ENCODE data around the gene S100A9. TPM values are rescaled to one million over a fixed set of nuclear protein-coding genes. Genes with fewer than 3 reads are reported as not detected.

The S100A9 gene
- not detected for total RNA-seq
- not detected for polyA plus RNA-seq (2013, experiment 1 of 2)
- not detected for polyA plus RNA-seq (2013, experiment 2 of 2)
- long read RNA-seq, experiment 1: 0 reads
- long read RNA-seq, experiment 2: 0 reads
- long read RNA-seq, experiment 3: 0 reads
- long read RNA-seq, experiment 4: 0 reads

GRCh38 chr1:153357853-153358690, at the start of gene S100A9:
TSS of gene S100A9 (plus strand) at chr1:153357854. CDS start at chr1:153358284, 430 bp downstream.
- H3K36me3 Mint-ChIP-seq (ENCODE audit: low read depth): no peaks in the 10 kb centered on the region
- H3K27me3 ChIP-seq (ENCODE audit: control insufficient read depth, insufficient read depth, low read length, poor library complexity, severe bottlenecking): no peaks in the 10 kb centered on the region
- no peaks in the 10 kb centered on the region for H3K9me3 Mint-ChIP-seq
- H3K4me3 Mint-ChIP-seq: no peak within 1 kb of the TSS
- no peak for TF ChIP-seq CTCF (conservative IDR thresholded peaks at IDR 0.05)
- H3K9me3 ChIP-seq (ENCODE audit: control insufficient read depth, low read length): no peaks in the 10 kb centered on the region
- no peaks in the 10 kb centered on the region for H3K36me3 ChIP-seq (ENCODE audit: control insufficient read depth, insufficient read depth, low read length)
- H3K4me1 ChIP-seq (ENCODE audit: control insufficient read depth, insufficient read depth, low read length): no peaks in the 10 kb centered on the region
- peak; percentile 32 for DNase-seq
- 87 to 88% methylated on average over 10 to 11 of the region's 11 CpGs for WGBS, 2 experiments (ENCODE audit: insufficient coverage in 1 of 2, insufficient read length in 1 of 2)
- no peaks in the 10 kb centered on the region for H3K4me1 Mint-ChIP-seq
- H3K4me3 ChIP-seq (ENCODE audit: low read length): no peak within 1 kb of the TSS
- no peak within 1 kb of the TSS for H3K27ac ChIP-seq (ENCODE audit: low read depth, low read length)
- no peak within 1 kb of the TSS for H3K27ac Mint-ChIP-seq
- peaks cover 4% of the 10 kb centered on the region for H3K27me3 Mint-ChIP-seq (ENCODE audit: insufficient read depth)
- no peak within 1 kb of the TSS for H3K9ac ChIP-seq (ENCODE audit: extremely low read depth, low read length, poor library complexity, severe bottlenecking)

- H3K27me3 ChIP-seq (ENCODE audit: control insufficient read depth, insufficient read depth, low read length, poor library complexity, severe bottlenecking): peaks cover 9% of the 10 kb centered on the region
- H3K4me1 ChIP-seq (ENCODE audit: control insufficient read depth, insufficient read depth, low read length): peaks cover 5% of the 10 kb centered on the region
- H3K36me3 ChIP-seq (ENCODE audit: control insufficient read depth, insufficient read depth, low read length): no peaks in the 10 kb centered on the region
- Mint-ChIP-seq H3K9me3 (no peaks in the 10 kb centered on the region), H3K4me3 (no peak overlapping the region), H3K27ac (no peak overlapping the region), H3K27me3 (ENCODE audit: insufficient read depth) (peaks cover 3% of the 10 kb centered on the region), H3K4me1 (peaks cover 2% of the 10 kb centered on the region), H3K36me3 (ENCODE audit: low read depth) (no peaks in the 10 kb centered on the region)
- H3K27ac ChIP-seq (ENCODE audit: low read depth, low read length): no peak overlapping the region
- 83 to 85% methylated on average over 2 of the region's 2 CpGs for WGBS, 2 experiments (ENCODE audit: insufficient coverage in 1 of 2, insufficient read length in 1 of 2)
- DNase-seq: peak; percentile 6
- TF ChIP-seq CTCF (conservative IDR thresholded peaks at IDR 0.05): no peak
- no peak overlapping the region for H3K4me3 ChIP-seq (ENCODE audit: low read length)
- H3K9me3 ChIP-seq (ENCODE audit: control insufficient read depth, low read length): no peaks in the 10 kb centered on the region
- no peak overlapping the region for H3K9ac ChIP-seq (ENCODE audit: extremely low read depth, low read length, poor library complexity, severe bottlenecking)
Observed at GRCh38 chr1:153308540-153308939, 49.1 kb upstream of the S100A9 start.

- no peaks in the 10 kb centered on the region for H3K9me3 ChIP-seq (ENCODE audit: control insufficient read depth, low read length)
- Mint-ChIP-seq H3K9me3 (no peaks in the 10 kb centered on the region), H3K27me3 (ENCODE audit: insufficient read depth) (no peaks in the 10 kb centered on the region), H3K4me1 (peaks cover 2% of the 10 kb centered on the region), H3K27ac (no peak overlapping the region), H3K36me3 (ENCODE audit: low read depth) (no peaks in the 10 kb centered on the region), H3K4me3 (no peak overlapping the region)
- no peak for TF ChIP-seq CTCF (conservative IDR thresholded peaks at IDR 0.05)
- H3K36me3 ChIP-seq (ENCODE audit: control insufficient read depth, insufficient read depth, low read length): no peaks in the 10 kb centered on the region
- H3K27me3 ChIP-seq (ENCODE audit: control insufficient read depth, insufficient read depth, low read length, poor library complexity, severe bottlenecking): peaks cover 2% of the 10 kb centered on the region
- 67 to 80% methylated on average over 1 to 2 of the region's 2 CpGs for WGBS, 2 experiments (ENCODE audit: insufficient coverage in 1 of 2, insufficient read length in 1 of 2)
- DNase-seq: peak; percentile 31
- H3K4me3 ChIP-seq (ENCODE audit: low read length): no peak overlapping the region
- no peak overlapping the region for H3K27ac ChIP-seq (ENCODE audit: low read depth, low read length)
- H3K9ac ChIP-seq (ENCODE audit: extremely low read depth, low read length, poor library complexity, severe bottlenecking): no peak overlapping the region
- H3K4me1 ChIP-seq (ENCODE audit: control insufficient read depth, insufficient read depth, low read length): peaks cover 5% of the 10 kb centered on the region
Observed at GRCh38 chr1:153309441-153309840, 48.2 kb upstream of the S100A9 start.

All from endodermal cell (in vitro differentiated cells).